GM18526 (cell line): ENCODE data around the gene PRRX2.

ENCODE experiments used
- POLR2A ChIP-seq: IDR thresholded peaks from 3 replicates; pipeline ENCODE4 v1.6.1; 2011; ENCODE audit not compliant: insufficient read length; ENCODE audit errors: extremely low read depth

PRRX2 gene

GRCh38 chr9:129665389-129665775 lies at the start of gene PRRX2:
TSS of gene PRRX2 (plus strand) at chr9:129665647. CDS start at chr9:129665868, 221 bp downstream.
- no peak for TF ChIP-seq POLR2A

GRCh38 chr9:129617167-129617566 lies 48.3 kb upstream of the PRRX2 start:
- TF ChIP-seq POLR2A: no peak

- no peak for TF ChIP-seq POLR2A
Observed at GRCh38 chr9:129619787-129620668, 45.4 kb upstream of the PRRX2 start.

GRCh38 chr9:129620669-129621295 lies 44.7 kb upstream of the PRRX2 start, which contains the start of gene C9orf50:
TSS of gene C9orf50 (minus strand) at chr9:129621101. CDS start at chr9:129620574, 527 bp downstream.
- no peak for TF ChIP-seq POLR2A

GRCh38 chr9:129623331-129623730 lies 42.1 kb upstream of the PRRX2 start:
- no peak for TF ChIP-seq POLR2A

GRCh38 chr9:129624168-129624759 lies 41.2 kb upstream of the PRRX2 start:
- TF ChIP-seq POLR2A: no peak

- no peak for TF ChIP-seq POLR2A
Observed at GRCh38 chr9:129624947-129625346, 40.5 kb upstream of the PRRX2 start.

GRCh38 chr9:129626079-129626624 lies 39.3 kb upstream of the PRRX2 start, which contains the start of gene NTMT1:
TSS of gene NTMT1 (plus strand) at chr9:129626163. CDS start at chr9:129632704, 6,541 bp downstream.
- peak; percentile 93 for TF ChIP-seq POLR2A

GRCh38 chr9:129626625-129627284 lies 38.7 kb upstream of the PRRX2 start:
- no peak for TF ChIP-seq POLR2A

GRCh38 chr9:129627556-129628440 lies 37.6 kb upstream of the PRRX2 start:
- no peak for TF ChIP-seq POLR2A

GRCh38 chr9:129628709-129629108 lies 36.7 kb upstream of the PRRX2 start:
- TF ChIP-seq POLR2A: no peak

GRCh38 chr9:129629251-129629820 lies 36.1 kb upstream of the PRRX2 start:
- no peak for TF ChIP-seq POLR2A

GRCh38 chr9:129630967-129631673 lies 34.3 kb upstream of the PRRX2 start:
- TF ChIP-seq POLR2A: no peak
